Activated naive CD8-positive, alpha-beta T cell treated with anti-CD3 and anti-CD28 coated beads for 36 hours (primary cell): ENCODE measurements around the gene PLEKHN1. TPM values are rescaled to one million over a fixed set of nuclear protein-coding genes. Genes with fewer than 3 reads are reported as not detected.

Source experiments
- DNase-seq: peaks from one replicate; pipeline ENCODE4 v3.0.0; 2021
- H3K27ac Mint-ChIP-seq: one replicate; pipeline ENCODE4 v1.8.0; 2022; ENCODE audit warnings: mild to moderate bottlenecking, moderate library complexity, mixed read lengths
- H3K27me3 Mint-ChIP-seq: one replicate; pipeline ENCODE4 v1.8.0; 2022; ENCODE audit warnings: mild to moderate bottlenecking, mixed read lengths
- H3K36me3 Mint-ChIP-seq: one replicate; pipeline ENCODE4 v1.8.0; 2021; ENCODE audit warnings: mild to moderate bottlenecking, mixed read lengths
- H3K4me1 Mint-ChIP-seq: one replicate; pipeline ENCODE4 v1.8.0; 2021; ENCODE audit warnings: mixed read lengths
- H3K4me3 Mint-ChIP-seq: one replicate; pipeline ENCODE4 v1.8.0; 2022; ENCODE audit warnings: mild to moderate bottlenecking, moderate library complexity, mixed read lengths
- H3K9me3 Mint-ChIP-seq: one replicate; pipeline ENCODE4 v1.8.0; 2022; ENCODE audit warnings: mixed read lengths
- total RNA-seq, 2 experiments: library from RNA; stranded (reverse); gene quantifications; one replicate each; pipeline ENCODE4 v1.2.3, GENCODE V29; 2021

PLEKHN1 gene
- total RNA-seq, 2 experiments from 2014 or later: 0.85 to 1.3 TPM

DNA sequence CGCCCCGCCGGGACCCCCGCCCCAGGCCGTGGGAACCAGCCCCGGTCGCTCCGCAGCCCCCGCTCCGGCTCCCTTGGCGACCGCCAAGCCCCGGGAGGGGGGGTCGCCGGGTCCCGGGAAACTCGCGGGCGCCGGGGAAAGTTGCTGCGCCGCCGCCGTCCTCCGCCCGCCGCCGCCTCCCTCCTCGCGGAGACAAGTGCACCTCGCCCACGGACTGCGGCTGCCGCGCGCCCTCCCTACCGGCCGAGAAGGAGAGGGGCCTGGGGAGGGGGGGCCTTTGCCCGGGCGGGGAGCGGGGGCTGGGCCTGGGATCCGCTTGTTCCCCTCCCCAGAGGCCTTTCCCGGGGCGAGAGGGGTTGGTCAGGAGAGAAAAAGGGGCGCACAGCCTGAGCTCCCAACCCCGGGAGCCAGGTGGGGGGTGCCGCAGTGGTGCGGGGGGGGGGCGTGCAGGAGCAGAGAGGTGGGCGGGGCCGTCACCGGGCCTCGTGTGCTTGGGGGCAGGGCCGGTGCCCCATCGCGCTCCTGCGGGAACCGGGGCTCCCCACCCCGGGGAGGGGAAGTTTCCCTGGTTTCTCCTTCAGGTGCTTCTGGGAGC is 54.2 kb downstream of the PLEKHN1 start:
- peak; percentile 58 for DNase-seq
- Mint-ChIP-seq H3K9me3 (no peaks in the 10 kb centered on the region), H3K27ac (no peak overlapping the region), H3K27me3 (peaks cover 4% of the 10 kb centered on the region), H3K36me3 (peaks cover 3% of the 10 kb centered on the region), H3K4me3 (peak overlapping the region; percentile 37), H3K4me1 (peaks cover 4% of the 10 kb centered on the region)

DNA sequence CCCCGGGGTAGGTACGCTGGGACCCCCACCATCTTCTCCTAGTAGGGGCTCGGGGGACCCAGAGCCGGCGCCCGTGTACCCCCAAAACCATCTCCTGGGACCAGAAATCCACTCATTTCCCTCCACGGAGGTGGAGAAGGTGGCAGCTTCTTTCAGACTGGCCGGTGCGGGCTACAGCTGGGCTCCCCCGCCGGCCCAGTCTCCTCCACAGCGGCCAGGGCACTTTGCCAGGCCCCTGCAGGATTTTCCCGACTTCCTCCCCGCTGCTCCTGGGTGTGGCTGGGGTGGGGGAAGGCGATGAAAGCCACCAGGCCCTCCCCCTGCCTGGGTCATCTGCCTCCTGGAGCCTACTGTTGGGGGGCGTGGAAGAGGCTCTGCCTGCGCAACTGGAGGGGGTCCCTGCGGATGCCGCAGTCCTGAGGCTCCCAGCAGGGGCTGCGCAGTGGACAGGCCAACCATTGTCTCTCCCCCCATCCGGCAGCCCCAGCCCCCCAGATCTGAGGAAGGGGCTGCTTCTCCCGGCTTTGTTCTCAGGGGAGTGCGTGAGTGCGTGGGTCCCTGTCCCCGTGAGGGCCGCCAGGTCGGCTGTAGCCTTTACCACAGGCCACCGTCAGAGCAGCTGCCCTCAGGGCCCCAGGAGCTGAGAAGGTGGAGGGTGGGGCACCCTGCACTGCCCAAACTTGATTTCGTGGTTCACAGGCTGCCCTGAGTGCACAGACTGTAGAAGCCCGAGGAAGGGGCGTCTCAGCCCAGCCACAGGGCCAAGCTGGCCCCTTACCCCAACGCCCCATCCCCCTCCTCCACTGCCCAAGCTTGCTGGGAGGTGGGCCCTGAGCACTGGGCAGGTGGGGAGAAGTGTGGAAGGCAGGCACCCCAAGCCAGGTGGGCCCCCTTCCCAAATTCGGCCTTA is 55.0 kb downstream of the PLEKHN1 start:
- no peak overlapping the region for H3K27ac Mint-ChIP-seq
- peaks cover 4% of the 10 kb centered on the region for H3K27me3 Mint-ChIP-seq

DNA sequence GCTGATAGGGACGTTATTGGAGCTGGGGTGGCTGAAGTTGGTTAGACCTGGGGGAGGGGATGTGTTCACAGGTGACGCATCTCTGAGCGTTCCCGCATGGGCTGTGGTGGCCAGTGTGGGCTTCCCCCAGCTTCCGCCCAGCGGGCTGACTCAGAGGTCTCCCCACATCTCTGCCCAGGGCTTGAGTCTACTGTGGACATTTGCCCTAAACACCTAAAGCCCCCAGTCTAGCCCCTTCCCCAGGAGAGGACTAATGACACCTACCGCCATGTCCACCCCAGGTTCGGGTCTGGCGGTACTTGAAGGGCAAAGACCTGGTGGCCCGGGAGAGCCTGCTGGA is 55.6 kb downstream of the PLEKHN1 start:
- no peak for DNase-seq
- peaks cover 4% of the 10 kb centered on the region for H3K27me3 Mint-ChIP-seq
- H3K36me3 Mint-ChIP-seq: peaks cover 3% of the 10 kb centered on the region
- H3K27ac Mint-ChIP-seq: no peak overlapping the region
- peaks cover 4% of the 10 kb centered on the region for H3K4me1 Mint-ChIP-seq
- H3K9me3 Mint-ChIP-seq: no peaks in the 10 kb centered on the region
- H3K4me3 Mint-ChIP-seq: no peak overlapping the region

More for the DNA sequence above, 55.0 kb downstream of the PLEKHN1 start:
- Mint-ChIP-seq H3K9me3 (no peaks in the 10 kb centered on the region), H3K36me3 (peaks cover 3% of the 10 kb centered on the region), H3K4me1 (peaks cover 4% of the 10 kb centered on the region), H3K4me3 (peak overlapping the region; percentile 40)
- DNase-seq: no peak

DNA sequence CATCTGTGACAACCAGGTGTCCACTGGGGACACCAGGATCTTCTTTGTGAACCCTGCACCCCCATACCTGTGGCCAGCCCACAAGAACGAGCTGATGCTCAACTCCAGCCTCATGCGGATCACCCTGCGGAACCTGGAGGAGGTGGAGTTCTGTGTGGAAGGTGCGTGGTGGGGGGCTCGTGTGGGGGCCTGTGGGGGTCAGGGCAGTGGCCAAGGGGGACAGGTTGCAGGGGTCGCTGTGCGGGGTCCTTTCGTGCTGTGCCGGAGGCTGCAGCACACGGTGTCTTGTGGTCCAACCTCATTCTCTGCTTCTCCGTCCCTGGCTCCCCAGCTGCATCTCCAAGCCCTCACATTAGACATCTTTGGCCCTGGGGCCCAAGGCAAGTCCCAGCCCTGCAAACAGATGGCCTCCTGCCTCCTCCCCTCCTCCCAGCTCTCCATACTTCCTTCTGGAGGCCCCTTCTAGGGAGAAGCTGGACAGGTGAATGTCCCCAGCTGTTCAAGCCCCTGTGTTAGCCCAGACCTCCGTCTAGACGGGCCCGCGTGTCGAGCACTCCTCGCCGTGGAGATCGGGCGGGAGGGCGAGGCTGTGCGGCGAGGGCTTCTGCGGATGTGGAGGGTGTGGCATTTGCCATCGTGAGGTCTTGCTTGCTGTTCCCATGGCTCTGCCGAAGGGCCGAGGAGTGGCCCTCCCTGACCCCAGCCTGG is 56.2 kb downstream of the PLEKHN1 start:
- Mint-ChIP-seq H3K9me3 (no peaks in the 10 kb centered on the region), H3K4me3 (no peak overlapping the region), H3K36me3 (no peaks in the 10 kb centered on the region), H3K27ac (no peak overlapping the region), H3K4me1 (no peaks in the 10 kb centered on the region), H3K27me3 (peaks cover 4% of the 10 kb centered on the region)
- DNase-seq: no peak

DNA sequence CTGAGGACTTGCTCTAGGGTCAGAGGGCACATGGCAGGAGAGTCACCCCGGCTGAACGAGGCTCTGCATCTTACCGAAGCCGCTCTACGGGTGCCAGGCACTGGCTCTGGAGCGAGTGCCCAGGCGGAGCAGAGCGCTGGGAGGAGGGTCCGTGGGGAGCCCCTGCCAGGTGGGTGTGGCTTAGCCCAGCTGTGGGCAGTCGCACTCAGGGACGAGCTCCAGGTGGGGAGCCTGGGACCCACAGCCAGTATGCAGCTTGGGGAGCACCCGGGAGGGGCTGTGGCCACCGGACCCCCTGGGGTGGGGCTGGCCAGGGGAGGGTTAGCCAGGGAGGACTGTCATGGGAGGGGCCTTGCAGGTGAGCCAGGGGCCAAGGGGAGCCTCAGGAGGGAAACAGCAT is 57.4 kb downstream of the PLEKHN1 start:
- no peak for DNase-seq
- H3K27ac Mint-ChIP-seq: no peak overlapping the region
- H3K27me3 Mint-ChIP-seq: peaks cover 4% of the 10 kb centered on the region
- H3K4me3 Mint-ChIP-seq: no peak overlapping the region
- no peaks in the 10 kb centered on the region for H3K9me3 Mint-ChIP-seq
- H3K4me1 Mint-ChIP-seq: no peaks in the 10 kb centered on the region
- no peaks in the 10 kb centered on the region for H3K36me3 Mint-ChIP-seq

DNA sequence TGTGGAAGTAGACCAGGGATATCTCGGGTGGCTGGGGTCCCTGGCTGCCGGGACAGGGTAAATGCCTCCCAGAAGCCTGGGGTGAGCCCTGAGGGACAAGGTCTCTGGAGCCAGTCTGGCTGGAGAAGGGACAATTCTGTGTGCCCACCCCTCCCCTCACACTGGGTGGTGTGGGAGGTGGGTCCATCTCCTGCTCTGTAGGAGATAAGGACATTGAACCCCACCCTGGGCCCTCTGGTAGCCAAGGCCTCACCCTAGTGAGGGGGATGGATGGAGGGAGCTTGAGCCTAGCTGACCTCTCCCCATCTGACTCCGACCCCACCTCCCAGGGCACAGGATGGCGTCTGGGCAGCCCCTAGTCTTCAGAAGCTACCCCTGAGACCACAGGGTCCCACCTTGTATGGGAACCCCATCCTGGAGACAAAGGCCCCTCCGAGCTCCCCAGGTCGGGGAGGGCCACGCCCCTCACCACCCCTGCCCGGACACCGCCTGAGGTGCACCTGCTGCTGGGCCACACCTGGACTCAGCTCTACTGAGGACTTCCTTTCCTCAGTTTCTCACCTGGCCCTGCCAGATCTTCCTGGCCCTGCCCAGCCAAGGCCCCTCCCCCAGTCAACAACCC is 58.0 kb downstream of the PLEKHN1 start:
- Mint-ChIP-seq H3K4me1 (no peaks in the 10 kb centered on the region), H3K27ac (no peak overlapping the region), H3K9me3 (no peaks in the 10 kb centered on the region), H3K36me3 (no peaks in the 10 kb centered on the region), H3K4me3 (no peak overlapping the region), H3K27me3 (peaks cover 4% of the 10 kb centered on the region)
- no peak for DNase-seq

DNA sequence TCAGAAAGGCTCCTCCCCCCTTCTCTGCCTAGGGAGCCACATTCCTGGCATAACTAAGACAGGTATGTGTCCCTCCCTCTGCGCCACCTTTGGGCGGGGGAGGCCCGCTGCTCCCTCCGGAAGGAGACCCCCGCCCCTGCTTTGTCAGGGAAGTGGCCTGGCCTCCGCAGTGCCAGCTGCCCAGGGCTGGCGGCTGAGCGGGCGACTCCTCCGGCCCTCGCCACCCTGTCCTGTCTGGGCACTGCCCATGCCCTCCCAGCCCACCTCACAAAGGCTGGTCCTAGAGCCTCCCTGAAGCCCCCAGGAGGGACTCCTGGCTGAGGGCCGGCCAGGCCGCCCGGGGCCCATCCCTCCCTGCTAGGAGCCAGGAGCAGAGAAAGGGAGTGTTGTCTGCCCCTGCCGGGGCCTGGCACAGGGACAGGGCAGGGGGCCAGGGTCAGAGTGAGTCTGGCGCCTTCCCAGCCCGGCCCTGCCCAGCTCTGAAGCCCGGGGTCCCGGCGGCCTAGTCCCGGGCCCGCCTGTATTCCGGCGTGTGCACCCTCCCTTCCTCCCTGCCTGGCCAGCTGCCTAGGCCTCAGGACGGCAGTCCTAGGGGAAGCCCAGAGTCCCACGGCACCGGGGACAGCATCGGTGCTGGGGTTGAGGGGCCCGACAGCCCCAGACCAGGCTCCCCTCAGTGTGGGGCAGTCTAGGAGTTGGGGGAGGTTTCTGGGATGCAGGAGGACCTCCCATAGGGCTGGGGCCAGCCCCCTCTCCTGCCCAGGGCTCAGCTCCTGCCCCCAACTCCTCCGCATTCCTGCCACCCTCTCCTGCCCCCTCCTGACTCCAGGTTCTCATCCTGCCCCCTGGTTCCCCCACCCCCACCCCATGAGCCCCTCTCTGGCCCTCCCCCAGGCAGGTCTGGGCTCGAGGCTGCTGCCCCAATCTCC is 58.8 kb downstream of the PLEKHN1 start:
- Mint-ChIP-seq H3K27ac (no peak overlapping the region), H3K27me3 (peaks cover 4% of the 10 kb centered on the region), H3K4me3 (no peak overlapping the region), H3K36me3 (no peaks in the 10 kb centered on the region), H3K9me3 (no peaks in the 10 kb centered on the region), H3K4me1 (no peaks in the 10 kb centered on the region)
- DNase-seq: no peak

Other genes starting within 250 kb of the PLEKHN1 start
- gene SAMD11, start 42.6 kb upstream of the PLEKHN1 start, total RNA-seq: not detected
- 100 to 1,000 TPM; 176 to 185 TPM for gene NOC2L, start 7.2 kb upstream of the PLEKHN1 start, total RNA-seq
- gene KLHL17, start 5.9 kb upstream of the PLEKHN1 start, total RNA-seq: 10 to 100 TPM; 19.5 to 22.5 TPM
- gene PERM1, start 15.6 kb downstream of the PLEKHN1 start, total RNA-seq: not detected
- gene HES4, start 33.6 kb downstream of the PLEKHN1 start, total RNA-seq: 1 to 10 TPM in 1 of 2 experiments, under 1 TPM in 1; 0.93 to 1.1 TPM
- gene ISG15, start 47.0 kb downstream of the PLEKHN1 start, total RNA-seq: 10 to 100 TPM; 71.7 to 78.4 TPM
- gene AGRN, start 53.6 kb downstream of the PLEKHN1 start, total RNA-seq: 10 to 100 TPM; 30.4 to 30.5 TPM
- not detected for gene RNF223, start 107.8 kb downstream of the PLEKHN1 start, total RNA-seq
- gene C1orf159, start 149.6 kb downstream of the PLEKHN1 start, total RNA-seq: 10 to 100 TPM; 18.9 to 19.0 TPM
- gene TTLL10, start 207.4 kb downstream of the PLEKHN1 start, total RNA-seq: not detected
- gene TNFRSF18, start 240.1 kb downstream of the PLEKHN1 start, total RNA-seq: 10 to 100 TPM; 52.5 to 53.3 TPM
- gene TNFRSF4, start 247.7 kb downstream of the PLEKHN1 start, total RNA-seq: 100 to 1,000 TPM; 110 to 111 TPM